HEK293 (cell line): ENCODE measurements around the gene CDK16.
A peak's percentile ranks its signal among the peaks of the same experiment; 100 is the strongest.

Experiments
- CTCF ChIA-PET: fragments of 350-600 bp; formaldehyde crosslinking; extraction: SDS; loops from one replicate; lab custom pipeline; 2021; ENCODE audit warnings: antibody characterized with exemption; lab: Yijun Ruan, JAX
- POLR2A ChIA-PET: fragments of 300-600 bp; formaldehyde crosslinking; extraction: SDS; loops from one replicate; lab custom pipeline; 2020; ENCODE audit warnings: antibody characterized with exemption, inconsistent platforms; lab: Yijun Ruan, JAX
- H3K27ac ChIP-seq: fragments of 200-500 bp; sonication (Bioruptor generic); 2 replicates; pipeline ENCODE4 v1.5.1; 2014; ENCODE audit warnings: low read depth, low read length, control low read depth, inconsistent platforms; ENCODE audit errors: extremely low read depth
- H3K36me3 ChIP-seq, 2 experiments: fragments of 200-500 bp in 1 of 2; sonication (Bioruptor generic) in 1 of 2; 1 replicate in 1 of 2; 2 replicates in 1 of 2; pipeline ENCODE4 v1.5.1; 2014 to 2017; ENCODE audit warnings: inconsistent platforms in 2 of 2, low read length in 2 of 2; ENCODE audit not compliant: control insufficient read depth in 2 of 2, insufficient read depth in 1 of 2
- H3K4me1 ChIP-seq: fragments of 200-500 bp; sonication (Bioruptor generic); 2 replicates; pipeline ENCODE4 v1.5.1; 2014; ENCODE audit warnings: mild to moderate bottlenecking, low read length, inconsistent platforms; ENCODE audit not compliant: control insufficient read depth, insufficient read depth
- H3K4me3 ChIP-seq: 2 replicates; pipeline ENCODE4 v1.5.1; 2011; ENCODE audit warnings: low read depth, mild to moderate bottlenecking, control low read depth, low read length, moderate library complexity
- H3K9me3 ChIP-seq: fragments of 200-500 bp; sonication (Bioruptor generic); 2 replicates; pipeline ENCODE4 v1.5.1; 2014; ENCODE audit warnings: low read depth, low read length, inconsistent platforms; ENCODE audit not compliant: control insufficient read depth, insufficient read depth
- BCL11A ChIP-seq: fragments of 450-650 bp; formaldehyde crosslinking; IDR thresholded peaks from 2 replicates; pipeline ENCODE4 v1.5.1; 2016; ENCODE audit warnings: low read depth, missing biosample characterization, missing genetic modification characterization
- BCL6B ChIP-seq: fragments of 450-650 bp; formaldehyde crosslinking; IDR thresholded peaks from 2 replicates; pipeline ENCODE4 v1.5.1; 2017; ENCODE audit warnings: missing biosample characterization, missing genetic modification characterization
- GLIS1 ChIP-seq: fragments of 450-650 bp; formaldehyde crosslinking; IDR thresholded peaks from 2 replicates; pipeline ENCODE4 v1.5.1; 2016; ENCODE audit warnings: missing biosample characterization, missing genetic modification characterization
- KLF1 ChIP-seq: fragments of 450-650 bp; formaldehyde crosslinking; IDR thresholded peaks from 2 replicates; pipeline ENCODE4 v1.5.1; 2016; ENCODE audit warnings: missing biosample characterization, missing genetic modification characterization
- KLF16 ChIP-seq: fragments of 450-650 bp; formaldehyde crosslinking; IDR thresholded peaks from 2 replicates; pipeline ENCODE4 v1.5.1; 2017; ENCODE audit warnings: missing biosample characterization, missing genetic modification characterization
- SP7 ChIP-seq: fragments of 450-650 bp; formaldehyde crosslinking; IDR thresholded peaks from 2 replicates; pipeline ENCODE4 v1.5.1; 2016; ENCODE audit warnings: missing biosample characterization, missing genetic modification characterization
- ZBTB1 ChIP-seq: fragments of 450-650 bp; formaldehyde crosslinking; IDR thresholded peaks from 2 replicates; pipeline ENCODE4 v1.5.1; 2016; ENCODE audit warnings: missing biosample characterization, missing genetic modification characterization
- ZEB2 ChIP-seq: fragments of 450-650 bp; formaldehyde crosslinking; IDR thresholded peaks from 2 replicates; pipeline ENCODE4 v1.5.1; 2016; ENCODE audit warnings: missing biosample characterization, missing genetic modification characterization
- ZFP41 ChIP-seq: fragments of 450-650 bp; formaldehyde crosslinking; IDR thresholded peaks from 2 replicates; pipeline ENCODE4 v1.5.1; 2016; ENCODE audit warnings: missing biosample characterization, missing genetic modification characterization, borderline replicate concordance
- ZNF112 ChIP-seq: fragments of 450-650 bp; formaldehyde crosslinking; IDR thresholded peaks from 2 replicates; pipeline ENCODE4 v1.5.0; 2017; ENCODE audit warnings: missing biosample characterization, missing genetic modification characterization
- ZNF114 ChIP-seq: fragments of 450-650 bp; formaldehyde crosslinking; IDR thresholded peaks from 2 replicates; pipeline ENCODE4 v1.5.0; 2017; ENCODE audit warnings: missing biosample characterization, missing genetic modification characterization
- ZNF184 ChIP-seq: fragments of 450-650 bp; IDR thresholded peaks from 2 replicates; pipeline ENCODE4 v1.5.1; 2018; ENCODE audit warnings: missing biosample characterization, mild to moderate bottlenecking, missing genetic modification characterization
- ZNF202 ChIP-seq: fragments of 450-650 bp; formaldehyde crosslinking; IDR thresholded peaks from 2 replicates; pipeline ENCODE4 v1.5.1; 2016; ENCODE audit warnings: missing biosample characterization, missing genetic modification characterization, borderline replicate concordance
- ZNF211 ChIP-seq: fragments of 450-650 bp; formaldehyde crosslinking; IDR thresholded peaks from 2 replicates; pipeline ENCODE4 v1.5.1; 2016; ENCODE audit warnings: low read depth, missing biosample characterization, missing genetic modification characterization
- ZNF26 ChIP-seq: fragments of 450-650 bp; formaldehyde crosslinking; IDR thresholded peaks from 2 replicates; pipeline ENCODE4 v1.5.1; 2016; ENCODE audit warnings: missing biosample characterization, missing genetic modification characterization
- ZNF280D ChIP-seq: fragments of 450-650 bp; formaldehyde crosslinking; IDR thresholded peaks from 2 replicates; pipeline ENCODE4 v1.5.1; 2016; ENCODE audit warnings: missing biosample characterization, missing genetic modification characterization
- ZNF311 ChIP-seq: fragments of 450-650 bp; formaldehyde crosslinking; IDR thresholded peaks from 2 replicates; pipeline ENCODE4 v1.5.1; 2017; ENCODE audit warnings: missing biosample characterization, missing genetic modification characterization, borderline replicate concordance
- ZNF341 ChIP-seq: fragments of 450-650 bp; formaldehyde crosslinking; IDR thresholded peaks from 2 replicates; pipeline ENCODE4; 2016; ENCODE audit warnings: low read depth, missing biosample characterization, missing genetic modification characterization
- ZNF366 ChIP-seq: fragments of 450-650 bp; formaldehyde crosslinking; conservative IDR thresholded peaks from 2 replicates; pipeline ENCODE4 v1.5.1; 2016; ENCODE audit warnings: missing biosample characterization, missing genetic modification characterization
- ZNF416 ChIP-seq: fragments of 450-650 bp; formaldehyde crosslinking; IDR thresholded peaks from 2 replicates; pipeline ENCODE4 v1.5.1; 2016; ENCODE audit warnings: missing biosample characterization, missing genetic modification characterization
- ZNF423 ChIP-seq: fragments of 450-650 bp; formaldehyde crosslinking; IDR thresholded peaks from 2 replicates; pipeline ENCODE4 v1.5.1; 2016; ENCODE audit warnings: missing biosample characterization, missing genetic modification characterization
- ZNF433 ChIP-seq: fragments of 450-650 bp; formaldehyde crosslinking; IDR thresholded peaks from 2 replicates; pipeline ENCODE4 v1.5.1; 2016; ENCODE audit warnings: missing biosample characterization, missing genetic modification characterization, low read depth
- ZNF529 ChIP-seq: fragments of 450-650 bp; formaldehyde crosslinking; IDR thresholded peaks from 2 replicates; pipeline ENCODE4 v1.5.1; 2017; ENCODE audit warnings: missing genetic modification characterization, missing biosample characterization; ENCODE audit not compliant: insufficient replicate concordance
- ZNF596 ChIP-seq: fragments of 450-650 bp; IDR thresholded peaks from 2 replicates; pipeline ENCODE4 v1.5.0; 2018; ENCODE audit warnings: missing biosample characterization, mild to moderate bottlenecking, missing genetic modification characterization, moderate library complexity
- ZNF677 ChIP-seq: fragments of 450-650 bp; IDR thresholded peaks from 2 replicates; pipeline ENCODE4 v1.5.0; 2018; ENCODE audit warnings: missing biosample characterization, mild to moderate bottlenecking, missing genetic modification characterization, moderate library complexity
- ZNF747 ChIP-seq: fragments of 450-650 bp; formaldehyde crosslinking; IDR thresholded peaks from 2 replicates; pipeline ENCODE4 v1.5.1; 2016; ENCODE audit warnings: missing biosample characterization, missing genetic modification characterization
- ZNF768 ChIP-seq: fragments of 450-650 bp; formaldehyde crosslinking; IDR thresholded peaks from 2 replicates; pipeline ENCODE4 v1.5.1; 2018; ENCODE audit warnings: missing biosample characterization, mild to moderate bottlenecking, missing genetic modification characterization

Gene CDK16

GRCh38 chrX:47175588-47175980, 42.9 kb upstream of the CDK16 start:
- Histone ChIP-seq H3K36me3 (peaks cover 15 to 98% of the 10 kb centered on the region in 2 experiments), H3K27ac (no peak overlapping the region), H3K4me1 (no peaks in the 10 kb centered on the region), H3K4me3 (no peak overlapping the region), H3K9me3 (no peaks in the 10 kb centered on the region)
- POLR2A ChIA-PET: no interaction called here
- CTCF ChIA-PET: no interaction called here
- no peak for TF ChIP-seq ZNF433 (tag by site-specific recombination)
- no peak for TF ChIP-seq SP7
- no peak for TF ChIP-seq ZNF341 (tag by site-specific recombination)
- TF ChIP-seq ZNF529: no peak
- no peak for TF ChIP-seq ZNF26 (tag by site-specific recombination)
- no peak for TF ChIP-seq ZNF416 (tag by site-specific recombination)
- TF ChIP-seq ZNF747 (tag by site-specific recombination): no peak
- no peak for TF ChIP-seq ZNF211 (tag by site-specific recombination)
- no peak for TF ChIP-seq KLF16 (tag by site-specific recombination)
- no peak for TF ChIP-seq BCL11A
- TF ChIP-seq ZNF114: no peak
- no peak for TF ChIP-seq KLF1 (tag by site-specific recombination)
- TF ChIP-seq GLIS1 (tag by site-specific recombination): no peak
- no peak for TF ChIP-seq ZBTB1 (tag by site-specific recombination)
- TF ChIP-seq ZEB2 (tag by site-specific recombination): no peak
- TF ChIP-seq ZFP41 (tag by site-specific recombination): no peak
- no peak for TF ChIP-seq BCL6B (tag by site-specific recombination)
- no peak for TF ChIP-seq ZNF202 (tag by site-specific recombination)
- TF ChIP-seq ZNF112 (tag by site-specific recombination): no peak
- no peak for TF ChIP-seq ZNF768 (tag by site-specific recombination)

DNA sequence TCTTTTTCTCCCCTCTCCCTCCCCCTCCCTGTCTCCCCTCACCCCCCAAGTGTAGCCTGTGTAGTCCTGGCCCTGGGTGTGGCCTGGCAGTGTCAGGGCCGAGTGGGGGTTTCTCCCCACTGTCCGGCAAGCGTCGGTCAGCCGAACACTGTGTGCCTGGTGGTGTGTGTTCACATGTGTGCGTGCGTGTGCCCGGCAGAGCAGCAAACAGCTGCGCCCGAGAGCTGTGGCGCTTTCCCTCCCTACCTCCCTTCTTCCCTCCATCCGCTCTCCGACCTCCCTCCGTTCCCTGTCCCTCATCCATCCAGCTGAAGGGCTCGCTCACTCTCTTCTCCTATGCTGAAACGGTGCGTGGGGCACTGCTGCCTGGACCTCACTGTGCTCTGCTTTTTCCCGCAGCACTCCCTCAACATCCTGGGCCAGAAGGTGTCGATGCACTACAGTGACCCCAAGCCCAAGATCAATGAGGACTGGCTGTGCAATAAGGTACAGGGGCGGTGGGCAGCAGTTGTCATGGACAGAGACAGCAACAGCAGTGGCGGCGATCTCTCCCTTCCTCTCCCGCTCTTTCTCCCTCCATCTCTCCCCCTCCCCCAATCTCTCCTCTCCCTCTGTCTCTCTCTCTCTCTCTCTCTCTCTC, 42.3 kb upstream of the CDK16 start:
- peaks cover 18 to 97% of the 10 kb centered on the region in 2 experiments for H3K36me3 ChIP-seq
- POLR2A ChIA-PET: no interaction called here

DNA sequence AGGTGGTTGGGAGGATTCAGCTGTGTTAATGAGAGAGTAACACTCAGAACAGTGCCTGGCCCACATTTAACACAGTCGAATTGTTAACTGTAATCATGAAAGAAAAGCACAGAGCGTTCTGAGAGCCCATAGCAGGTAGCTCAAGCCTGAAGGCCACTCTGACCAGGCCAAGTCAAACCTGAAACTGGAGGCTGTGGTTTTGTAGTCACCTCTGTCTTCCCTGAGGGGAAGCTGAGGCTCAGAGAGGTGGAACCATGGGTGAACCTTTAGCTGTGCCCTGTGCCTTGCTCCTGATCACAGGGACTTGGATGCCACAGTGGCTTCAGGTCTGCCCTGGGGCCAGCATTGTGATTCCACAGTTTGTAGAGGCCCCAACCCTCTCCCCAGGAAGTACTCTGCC, 41.4 kb upstream of the CDK16 start:
- Histone ChIP-seq H3K9me3 (no peaks in the 10 kb centered on the region), H3K4me1 (no peaks in the 10 kb centered on the region), H3K27ac (no peak overlapping the region), H3K4me3 (no peak overlapping the region), H3K36me3 (peaks cover 18 to 97% of the 10 kb centered on the region in 2 experiments)
- ChIA-PET POLR2A (no interaction called here), CTCF (no interaction called here)
- no peak for TF ChIP-seq ZNF311 (tag by site-specific recombination)
- no peak for TF ChIP-seq BCL11A
- TF ChIP-seq ZNF280D (tag by site-specific recombination): no peak
- TF ChIP-seq ZNF184 (tag by site-specific recombination): no peak
- TF ChIP-seq ZNF677 (tag by site-specific recombination): no peak
- TF ChIP-seq ZNF416 (tag by site-specific recombination): no peak

More for the DNA sequence above, 42.3 kb upstream of the CDK16 start:
- Histone ChIP-seq H3K9me3 (no peaks in the 10 kb centered on the region), H3K4me1 (no peaks in the 10 kb centered on the region), H3K27ac (no peak overlapping the region), H3K4me3 (no peak overlapping the region)
- TF ChIP-seq ZNF596: peak; percentile 37; the same call in 1 of the 2 replicates
- peak; percentile 41; the same call in 1 of the 2 replicates for TF ChIP-seq ZNF366 (tag by site-specific recombination)
- no peak for TF ChIP-seq ZNF423 (tag by site-specific recombination)
- CTCF ChIA-PET: no interaction called here
